ENCODE results near the gene GUCA2A.

GUCA2A gene

DNA sequence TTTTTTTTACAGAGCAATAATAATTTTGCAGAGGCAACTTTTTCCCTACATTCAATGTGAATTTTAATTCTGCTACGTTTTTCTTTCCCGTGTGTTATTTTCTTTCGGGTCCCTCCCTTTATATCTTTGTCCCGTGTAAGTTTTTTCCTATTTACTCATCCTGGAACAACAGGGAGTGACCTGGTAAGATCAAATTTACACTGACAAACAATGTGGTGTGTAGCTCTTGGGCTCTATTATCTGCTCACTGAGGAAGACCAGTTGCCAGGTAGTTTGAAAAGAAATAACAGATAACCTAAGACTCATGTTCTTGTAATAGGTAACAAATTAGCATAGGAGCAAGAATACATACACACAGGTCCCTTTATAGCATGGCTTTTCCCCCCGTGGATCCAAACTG, 33.7 kb upstream of the GUCA2A start:
- DNase-seq (ENCODE audit: low read depth) = no peak
- H3K4me3 ChIP-seq (ENCODE audit: low read length) = no peak overlapping the region
- TF ChIP-seq, protein P1, sequence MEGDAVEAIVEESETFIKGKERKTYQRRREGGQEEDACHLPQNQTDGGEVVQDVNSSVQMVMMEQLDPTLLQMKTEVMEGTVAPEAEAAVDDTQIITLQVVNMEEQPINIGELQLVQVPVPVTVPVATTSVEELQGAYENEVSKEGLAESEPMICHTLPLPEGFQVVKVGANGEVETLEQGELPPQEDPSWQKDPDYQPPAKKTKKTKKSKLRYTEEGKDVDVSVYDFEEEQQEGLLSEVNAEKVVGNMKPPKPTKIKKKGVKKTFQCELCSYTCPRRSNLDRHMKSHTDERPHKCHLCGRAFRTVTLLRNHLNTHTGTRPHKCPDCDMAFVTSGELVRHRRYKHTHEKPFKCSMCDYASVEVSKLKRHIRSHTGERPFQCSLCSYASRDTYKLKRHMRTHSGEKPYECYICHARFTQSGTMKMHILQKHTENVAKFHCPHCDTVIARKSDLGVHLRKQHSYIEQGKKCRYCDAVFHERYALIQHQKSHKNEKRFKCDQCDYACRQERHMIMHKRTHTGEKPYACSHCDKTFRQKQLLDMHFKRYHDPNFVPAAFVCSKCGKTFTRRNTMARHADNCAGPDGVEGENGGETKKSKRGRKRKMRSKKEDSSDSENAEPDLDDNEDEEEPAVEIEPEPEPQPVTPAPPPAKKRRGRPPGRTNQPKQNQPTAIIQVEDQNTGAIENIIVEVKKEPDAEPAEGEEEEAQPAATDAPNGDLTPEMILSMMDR (conservative IDR thresholded peaks at IDR 0.05; ENCODE audit: low read length) = no peak

DNA sequence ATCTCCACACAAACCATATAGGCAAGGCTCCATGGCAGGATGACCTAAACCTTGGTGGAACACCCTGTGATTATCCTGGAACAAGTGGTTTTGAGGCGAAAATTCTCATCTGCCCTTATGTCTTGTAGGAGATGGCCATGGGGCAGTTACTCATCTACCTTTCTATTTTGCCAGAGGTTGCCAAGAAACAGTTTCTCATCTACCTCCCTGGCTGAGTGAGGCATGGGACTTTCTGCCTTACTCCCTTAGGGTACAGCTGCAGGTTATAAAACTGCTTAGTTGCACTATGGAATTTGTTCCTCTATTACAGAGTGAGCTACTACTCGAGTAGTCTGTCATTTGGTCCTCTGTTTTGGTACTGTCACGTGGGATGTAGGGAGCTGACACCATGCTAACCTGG, 31.3 kb upstream of the GUCA2A start:
- no peak for DNase-seq (ENCODE audit: low read depth)

DNA sequence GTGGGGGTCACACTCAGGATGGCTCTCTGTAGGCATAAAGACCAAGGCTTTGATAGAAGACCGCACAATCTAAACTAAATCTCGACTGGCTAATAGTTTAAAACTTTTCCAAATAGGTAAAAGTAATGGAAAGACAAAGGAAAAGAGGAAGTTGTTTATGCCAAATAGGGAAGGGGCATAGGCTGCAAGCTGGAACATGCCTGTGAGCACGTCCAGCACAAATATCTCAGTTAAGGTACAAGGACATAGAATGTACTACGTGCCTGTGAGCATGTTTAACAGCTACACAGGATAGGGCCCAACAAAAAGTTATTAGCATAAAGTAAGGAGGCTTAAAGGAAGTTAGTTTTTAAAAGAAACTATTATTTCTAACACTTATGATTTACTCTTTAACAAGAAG, 27.6 kb upstream of the GUCA2A start:
- TF ChIP-seq, protein P1 (conservative IDR thresholded peaks at IDR 0.05; ENCODE audit: low read length) = no peak
- DNase-seq (ENCODE audit: low read depth) = no peak
- H3K4me3 ChIP-seq (ENCODE audit: low read length) = no peak overlapping the region

More for the DNA sequence above, 31.3 kb upstream of the GUCA2A start:
- TF ChIP-seq, protein P1 (conservative IDR thresholded peaks at IDR 0.05; ENCODE audit: low read length) = no peak
- no peak overlapping the region for H3K4me3 ChIP-seq (ENCODE audit: low read length)

DNA sequence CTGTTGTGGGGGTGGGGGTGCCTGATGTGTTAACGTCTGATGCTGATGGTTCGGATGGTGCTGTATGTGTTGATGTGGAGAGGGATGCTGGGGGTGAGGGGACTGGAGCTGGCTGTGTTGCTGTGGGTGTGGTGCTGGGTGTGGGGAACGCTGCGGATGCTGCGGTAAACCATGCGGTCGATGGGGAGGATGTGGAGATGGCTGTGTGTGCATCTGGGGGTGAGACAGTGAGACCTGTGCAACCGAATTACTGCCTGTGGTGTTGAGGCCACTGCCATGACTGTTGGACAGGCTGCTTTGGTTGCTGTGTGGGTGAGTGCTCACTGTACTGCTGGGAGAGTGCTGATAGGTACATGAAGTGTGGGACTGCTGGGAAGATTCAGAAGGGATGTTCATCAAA, 26.8 kb upstream of the GUCA2A start:
- TF ChIP-seq, protein P1 (conservative IDR thresholded peaks at IDR 0.05; ENCODE audit: low read length) = no peak
- no peak for DNase-seq (ENCODE audit: low read depth)
- no peak overlapping the region for H3K4me3 ChIP-seq (ENCODE audit: low read length)

DNA sequence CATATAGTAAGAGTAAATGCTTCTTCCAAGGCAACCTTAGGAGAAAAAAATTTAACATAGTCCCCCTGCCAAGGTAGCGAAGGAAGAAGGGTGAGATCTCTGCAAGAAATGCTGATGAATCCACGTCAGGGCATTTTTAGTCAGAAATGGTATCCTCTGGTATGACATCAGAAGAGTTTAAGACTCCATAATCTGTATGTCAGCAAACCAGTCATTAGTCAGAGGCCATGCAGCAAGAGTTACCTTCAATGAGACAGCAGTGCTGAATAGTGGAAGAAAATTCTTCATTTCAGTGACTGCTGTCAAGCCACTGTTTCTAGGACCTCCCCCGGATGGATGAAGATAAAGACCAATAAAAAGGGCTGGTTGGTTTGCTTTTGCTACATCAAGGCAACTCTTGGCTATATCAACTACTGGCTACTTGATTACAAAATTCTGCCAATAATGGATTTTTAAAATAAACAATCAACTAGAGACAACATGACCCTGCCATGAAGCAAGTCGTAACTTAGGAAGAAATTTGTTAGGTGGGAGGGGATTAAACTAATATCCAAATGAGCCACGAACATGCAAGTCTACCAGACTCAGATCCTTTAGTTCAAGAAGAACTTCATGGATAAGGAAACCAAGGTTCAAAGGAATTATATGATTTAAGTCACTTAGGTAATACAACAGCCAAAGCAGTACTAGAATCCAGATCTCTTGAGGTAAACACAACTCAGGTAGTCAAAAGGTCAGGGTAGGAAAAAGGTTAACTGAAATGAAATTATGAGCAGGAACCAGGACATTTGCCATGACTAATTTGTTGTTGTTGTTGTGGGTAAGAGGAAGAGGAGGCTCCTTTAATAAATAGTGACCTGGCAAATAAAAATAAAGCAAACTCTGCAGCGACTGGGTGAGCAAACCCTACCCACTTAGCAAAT, 25.6 kb upstream of the GUCA2A start:
- H3K4me3 ChIP-seq (ENCODE audit: low read length) = no peak overlapping the region
- no peak for DNase-seq (ENCODE audit: low read depth)
- TF ChIP-seq, protein P1 (conservative IDR thresholded peaks at IDR 0.05; ENCODE audit: low read length) = no peak

DNA sequence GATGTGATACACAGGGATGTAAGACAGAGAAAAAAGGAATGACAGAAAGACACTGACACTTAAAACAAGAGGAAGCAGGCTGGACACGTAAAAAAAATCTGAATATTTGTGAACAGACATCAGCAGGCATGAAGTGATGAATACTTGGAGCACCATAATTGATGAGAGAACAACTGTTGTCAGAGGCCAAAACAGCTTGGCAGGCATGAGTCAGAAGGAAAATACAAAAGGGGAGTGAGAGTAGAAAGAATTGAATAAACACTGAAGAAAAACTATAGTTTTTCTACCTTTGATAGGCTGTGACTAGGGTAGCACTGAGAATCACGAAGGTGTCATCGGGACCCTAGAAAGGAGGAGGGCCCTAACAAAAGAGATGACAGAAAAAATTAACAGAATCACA, 21.6 kb upstream of the GUCA2A start:
- TF ChIP-seq, protein P1 (conservative IDR thresholded peaks at IDR 0.05; ENCODE audit: low read length) = no peak
- H3K4me3 ChIP-seq (ENCODE audit: low read length) = no peak overlapping the region
- DNase-seq (ENCODE audit: low read depth) = peak; percentile 73

DNA sequence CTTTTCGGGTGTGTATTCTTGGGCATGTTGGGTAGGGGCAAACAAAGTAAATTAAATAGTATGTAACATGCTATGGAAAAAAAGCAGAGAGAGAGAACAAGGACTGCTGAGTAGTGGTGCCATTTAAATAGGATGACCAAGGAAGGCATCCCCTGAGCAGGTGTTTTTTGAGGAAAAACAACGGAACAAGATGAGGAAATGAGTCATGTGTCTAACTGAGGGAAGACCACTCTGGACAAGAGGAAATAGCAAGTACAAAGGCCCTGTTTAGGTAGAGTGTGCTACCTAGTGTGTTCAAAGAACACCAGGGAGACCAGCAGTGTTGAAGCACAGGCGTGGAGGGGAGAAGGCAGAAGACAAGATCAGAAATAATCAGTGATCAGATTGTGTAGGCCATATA, 20.1 kb upstream of the GUCA2A start:
- TF ChIP-seq, protein P1 (conservative IDR thresholded peaks at IDR 0.05; ENCODE audit: low read length) = no peak
- no peak for DNase-seq (ENCODE audit: low read depth)
- H3K4me3 ChIP-seq (ENCODE audit: low read length) = no peak overlapping the region
